K562 (cell line): ENCODE results near the gene EPO. TPM values are rescaled to one million over a fixed set of nuclear protein-coding genes. Genes with fewer than 3 reads are reported as not detected.
A peak's percentile ranks its signal among the peaks of the same experiment; 100 is the strongest.

Experiments used
- ATAC-seq: fragments of 200-7000 bp; cut with Tn5 transposase; 3 replicates; pipeline ENCODE4 v1.9.1; 2020; ENCODE audit warnings: moderate library complexity
- BruUV-seq: library from RNA; stranded (reverse); fragments of 400-500 nt; replicated peaks from 2 replicates; lab custom pipeline; 2021; lab: Mats Ljungman, UMichigan
- CTCF ChIA-PET: fragments of 300-600 bp; formaldehyde crosslinking; extraction: SDS; loops from one replicate; lab custom pipeline; 2021; ENCODE audit warnings: low intra/inter-chr PET ratio; lab: Yijun Ruan, JAX
- POLR2A ChIA-PET: fragments of 300-600, 350-650 bp; sonication (Branson Sonifier 250); formaldehyde crosslinking; extraction: SDS; loops from one replicate; lab custom pipeline; 2021; ENCODE audit warnings: antibody characterized with exemption, inconsistent platforms; lab: Yijun Ruan, JAX
- DNase-seq, 4 experiments: peaks; one replicate each; pipeline versions ENCODE4 v3.0.0 to v3.0.0-alpha.2; 2011 to 2018; ENCODE audit warnings: low spot score in 3 of 4, mixed read lengths in 3 of 4; ENCODE audit errors: extremely low read depth in 1 of 4
- FAIRE-seq: peaks from 2 replicates; lab custom pipeline; 2011; peaks lifted over from hg19 to GRCh38; lab: Jason Lieb, UNC
- H2AFZ ChIP-seq: 2 replicates; pipeline ENCODE4 v1.6.0; 2011; ENCODE audit warnings: low read depth, low read length, control low read depth, inconsistent platforms
- H3K27ac ChIP-seq: fragments of 200-600 bp; 3 replicates; pipeline ENCODE4 v1.8.0; 2011; ENCODE audit warnings: low read depth, mild to moderate bottlenecking, control low read depth, inconsistent platforms, low read length, moderate library complexity, mixed read lengths; ENCODE audit errors: extremely low read depth
- H3K27me3 ChIP-seq, 2 experiments: fragments of 300-600 bp in 1 of 2; 2 replicates in 1 of 2; 3 replicates in 1 of 2; pipeline versions ENCODE4 v1.6.0 to v1.8.0; 2011; ENCODE audit warnings: inconsistent platforms in 2 of 2, low read length in 2 of 2, mild to moderate bottlenecking in 1 of 2, mixed read lengths in 1 of 2, moderate library complexity in 1 of 2; ENCODE audit not compliant: control insufficient read depth in 2 of 2, insufficient read depth in 2 of 2
- H3K36me3 ChIP-seq: fragments of 300-600 bp; 3 replicates; pipeline ENCODE4 v1.8.0; 2011; ENCODE audit warnings: mild to moderate bottlenecking, low read length, inconsistent platforms; ENCODE audit not compliant: control insufficient read depth, insufficient read depth
- H3K4me1 ChIP-seq, 2 experiments: fragments of 200-600 bp in 1 of 2; replicated peaks in 1 of 2; 2 replicates in 1 of 2; 3 replicates in 1 of 2; pipeline versions ENCODE4 v1.5.1 to v1.8.0; 2011; ENCODE audit warnings: inconsistent platforms in 2 of 2, low read length in 2 of 2, mild to moderate bottlenecking in 1 of 2, mixed read lengths in 1 of 2, moderate library complexity in 1 of 2; ENCODE audit not compliant: control insufficient read depth in 2 of 2, insufficient read depth in 2 of 2
- H3K4me2 ChIP-seq: 2 replicates; pipeline ENCODE4 v1.6.1; 2011; ENCODE audit warnings: low read length, control low read depth, inconsistent platforms, mixed read lengths; ENCODE audit not compliant: insufficient read depth
- H3K4me3 ChIP-seq: fragments of 200-600 bp; sonication (generic), shearing (Covaris generic); 2 replicates; pipeline ENCODE4 v1.5.1; 2016; ENCODE audit warnings: control low read depth, inconsistent platforms
- H3K79me2 ChIP-seq: fragments of 200-600 bp; 3 replicates; pipeline ENCODE4 v1.8.0; 2011; ENCODE audit warnings: low read length, inconsistent platforms; ENCODE audit not compliant: control insufficient read depth, insufficient read depth
- H3K9ac ChIP-seq, 2 experiments: 2 replicates each; pipeline versions ENCODE4 v1.6.0 to v1.6.1; 2011; ENCODE audit warnings: low read depth in 2 of 2, low read length in 2 of 2, control low read depth in 1 of 2, inconsistent platforms in 1 of 2, mild to moderate bottlenecking in 1 of 2, mixed read lengths in 1 of 2; ENCODE audit not compliant: insufficient read depth in 1 of 2
- H3K9me1 ChIP-seq: one replicate; pipeline ENCODE4 v1.6.0; 2011; ENCODE audit warnings: inconsistent platforms, mild to moderate bottlenecking, low read length, moderate library complexity; ENCODE audit not compliant: control insufficient read depth, insufficient read depth
- H3K9me3 ChIP-seq: replicated peaks from 2 replicates; pipeline ENCODE4 v1.5.1; 2011; ENCODE audit warnings: low read depth, low read length, inconsistent platforms; ENCODE audit not compliant: control insufficient read depth, insufficient read depth
- H4K20me1 ChIP-seq: replicated peaks from 2 replicates; pipeline ENCODE4 v1.6.1; 2011; ENCODE audit warnings: low read length, inconsistent platforms, mixed read lengths; ENCODE audit not compliant: control insufficient read depth, insufficient read depth
- ATF7 ChIP-seq: fragments of 450-650 bp; IDR thresholded peaks from 2 replicates; pipeline ENCODE4 v1.7.1; 2014; ENCODE audit warnings: mild to moderate bottlenecking, moderate library complexity
- CHD2 ChIP-seq: IDR thresholded peaks from 2 replicates; pipeline ENCODE4 v1.6.1; 2011; ENCODE audit warnings: low read depth, low read length
- ELF1 ChIP-seq: fragments of 200-800 bp; sonication (Bioruptor generic); IDR thresholded peaks from 2 replicates; pipeline ENCODE4 v1.6.1; 2016; ENCODE audit warnings: missing genetic modification characterization, missing compliant biosample characterization
- ETV5 ChIP-seq: sonication (generic); formaldehyde crosslinking; IDR thresholded peaks from 2 replicates; pipeline ENCODE4 v1.4.0; 2020; ENCODE audit warnings: low read depth, mild to moderate bottlenecking, missing genetic modification reagents
- EZH2 ChIP-seq: IDR thresholded peaks from 2 replicates; pipeline ENCODE4 v1.6.1; 2012; ENCODE audit warnings: low read depth, mild to moderate bottlenecking, inconsistent platforms, low read length, borderline replicate concordance
- FOS ChIP-seq: IDR thresholded peaks from 3 replicates; pipeline ENCODE4 v1.6.1; 2011; ENCODE audit not compliant: insufficient read length; ENCODE audit errors: extremely low read depth
- GABPB2 ChIP-seq: fragments of 250-450 bp; sonication (Bioruptor Pico); conservative IDR thresholded peaks from 2 replicates; pipeline ENCODE4 v1.5.1; 2021; ENCODE audit warnings: mild to moderate bottlenecking
- IRF2 ChIP-seq: sonication (generic); formaldehyde crosslinking; IDR thresholded peaks from 2 replicates; pipeline ENCODE4 v1.8.1; 2022; ENCODE audit warnings: mild to moderate bottlenecking, missing genetic modification reagents
- MTA1 ChIP-seq: fragments of 450-650 bp; IDR thresholded peaks from 2 replicates; pipeline ENCODE4 v1.6.1; 2017; ENCODE audit warnings: borderline replicate concordance
- NFYB ChIP-seq: IDR thresholded peaks from 2 replicates; pipeline ENCODE4 v1.6.1; 2011; ENCODE audit warnings: mild to moderate bottlenecking, moderate library complexity; ENCODE audit not compliant: insufficient read length; ENCODE audit errors: extremely low read depth
- PTTG1 ChIP-seq: fragments of 450-650 bp; IDR thresholded peaks from 2 replicates; pipeline ENCODE4 v1.6.1; 2016; ENCODE audit warnings: low read depth, mild to moderate bottlenecking, missing genetic modification characterization, missing compliant biosample characterization
- SIN3A ChIP-seq, 2 experiments: fragments of 150-350 bp in 1 of 2; IDR thresholded peaks; 2 replicates each; pipeline ENCODE4 v1.6.1; 2011 to 2016; ENCODE audit warnings: borderline replicate concordance in 2 of 2, low read depth in 2 of 2, low read length in 2 of 2, mild to moderate bottlenecking in 2 of 2, moderate library complexity in 2 of 2; ENCODE audit not compliant: control insufficient read depth in 1 of 2
- TBP ChIP-seq: optimal IDR thresholded peaks from 2 replicates; pipeline ENCODE3; 2011; ENCODE audit warnings: low read depth, low read length, improper control_type of control experiment
- TFAM ChIP-seq: fragments of 250-450 bp; sonication (Bioruptor Pico); conservative IDR thresholded peaks from 2 replicates; pipeline ENCODE4 v1.5.0; 2021; ENCODE audit warnings: mild to moderate bottlenecking, moderate library complexity
- THRA ChIP-seq: fragments of 450-650 bp; IDR thresholded peaks from 2 replicates; pipeline ENCODE4 v1.6.1; 2017; ENCODE audit warnings: mild to moderate bottlenecking, moderate library complexity
- ZBTB7A ChIP-seq: IDR thresholded peaks from 2 replicates; pipeline ENCODE4 v1.6.1; 2011; ENCODE audit warnings: low read depth, mild to moderate bottlenecking, low read length, moderate library complexity, borderline replicate concordance; ENCODE audit not compliant: control insufficient read depth
- ZEB2 ChIP-seq: fragments of 450-650 bp; IDR thresholded peaks from 2 replicates; pipeline ENCODE4 v1.6.1; 2016
- ZKSCAN3 ChIP-seq: fragments of 250-450 bp; sonication (Bioruptor Pico); IDR thresholded peaks from 2 replicates; pipeline ENCODE4 v1.4.0; 2020
- ZNF668 ChIP-seq: fragments of 250-450 bp; sonication (Bioruptor Pico); IDR thresholded peaks from 2 replicates; pipeline ENCODE4 v1.8.0; 2022; ENCODE audit warnings: mild to moderate bottlenecking, inconsistent platforms
- ZNF740 ChIP-seq, 3 experiments: fragments of 200-800 bp in 1 of 3; sonication (Bioruptor generic) in 1 of 3; sonication (generic) in 1 of 3; formaldehyde crosslinking in 1 of 3; IDR thresholded peaks; 2 replicates each; pipeline versions ENCODE4 v1.6.1 to v1.8.0; 2016 to 2022; ENCODE audit warnings: mild to moderate bottlenecking in 2 of 3, missing compliant biosample characterization in 2 of 3, missing genetic modification characterization in 2 of 3, missing genetic modification reagents in 1 of 3
- WGBS: fragments of 100-300 bp; shearing (Covaris generic); methylation state at CpG from one replicate; pipeline ENCODE4 v1.1.6; 2016; ENCODE audit warnings: low coverage, mixed read lengths; ENCODE audit not compliant: insufficient coverage; ENCODE audit errors: missing lambda C conversion rate; 5-methylcytosine and 5-hydroxymethylcytosine counted together
- in situ Hi-C: fragments of 300-500 bp; cut with MboI; formaldehyde crosslinking; loops from 4 replicates; pipeline ENCODE4 v1.15.0; 2018; ENCODE audit warnings: inconsistent platforms, mixed read lengths
- intact Hi-C: fragments of 100-400 bp; cut with micrococcal nuclease; formaldehyde crosslinking; loops from 2 replicates; pipeline ENCODE4 v1.14.2; 2022
- polyA plus RNA-seq, 8 experiments: library from polyadenylated mRNA; depleted of rRNA in 4 of 8; stranded (reverse) in 5 of 8; unstranded in 3 of 8; fragments of >200 nt; fragmentation: Nextera tagmentation in 2 of 8; fragmentation: Illumina TruSeq in 1 of 8; extraction: Ambion mirVana in 2 of 8; extraction: Trizol in 1 of 8; gene quantifications; 2 replicates each; pipeline versions ENCODE4 v1.2.1 to v1.2.3, GENCODE V29; 2011 to 2014; ENCODE audit warnings: inconsistent platforms in 1 of 8, missing spikeins in 1 of 8
- total RNA-seq, 7 experiments: library from RNA; depleted of rRNA in 6 of 7; stranded (reverse); fragments of >200 nt in 6 of 7; fragmentation: Illumina TruSeq in 2 of 7; extraction: Trizol in 2 of 7; gene quantifications; 2 replicates each; pipeline versions ENCODE4 v1.2.1 to v1.2.3, GENCODE V29; 2011 to 2021; ENCODE audit warnings: low replicate concordance in 1 of 7

EPO gene
- total and polyA plus RNA-seq, 9 of the 15 experiments (the other 6 are each of a cell fraction or from before 2014, with no cell fraction given): 0.06 to 0.41 (median 0.07) TPM; not detected in 6

- H3K4me2 ChIP-seq: peak overlapping the region; percentile 71
- no peaks in the 10 kb centered on the region for H3K9me1 ChIP-seq
- FAIRE-seq: peak; percentile 73
- ChIA-PET CTCF (interaction anchor here (0.6 kb wide), 1 partner anchor 130 kb away, joined by 3 read pairs; no protein-coding TSS in a partner anchor), POLR2A (interaction anchor here (0.5 to 1.9 kb wide), 4 partner anchors 17 to 1256 kb away, joined by 3 to 6 read pairs (median 4); partner anchors contain the start of gene GIGYF1)
- H4K20me1 ChIP-seq: peaks cover 22% of the 10 kb centered on the region; the same call in 1 of the 2 replicates
- H3K4me1 ChIP-seq: peaks cover 4 to 76% of the 10 kb centered on the region in 2 experiments
- in situ Hi-C loops: no loop called here
- no peaks in the 10 kb centered on the region for H3K9me3 ChIP-seq
- 16% methylated on average over 27 of the region's 59 CpGs for WGBS
- DNase-seq: peak; percentile 74 to 91 (median 84)
- H3K79me2 ChIP-seq: peaks cover 46% of the 10 kb centered on the region
- intact Hi-C loops: no loop called here
- peak; percentile 31 for ATAC-seq
- H3K36me3 ChIP-seq: peaks cover 45% of the 10 kb centered on the region; the same call in 2 of the 3 replicates
- peak overlapping the region in 1 of 2 experiments; percentile 94; a peak in 2 of 4 replicates for H3K9ac ChIP-seq
- H3K27me3 ChIP-seq: no peaks in the 10 kb centered on the region
- H3K27ac ChIP-seq: peak overlapping the region; percentile 45; the same call in 1 of the 3 replicates
- H3K4me3 ChIP-seq: peak overlapping the region; percentile 99
- H2AFZ ChIP-seq: no peak overlapping the region; the same call in 1 of the 2 replicates
- no TSS peak for BruUV-seq
- TF ChIP-seq ZKSCAN3 (CRISPR knock-in tag) (no peak), CHD2 (no peak), ETV5 (CRISPR knock-in tag) (peak; percentile 46; the same call in 1 of the 2 replicates), ZNF740 (CRISPR knock-in tag; IDR thresholded peaks at IDR 0.05) (peak; percentile 56; the same call in 1 of the 2 replicates), ZNF740 (tag; IDR thresholded peaks at IDR 0.05) (peak in 1 of 2 experiments; percentile 68; a peak in 1 of 4 replicates), MTA1 (no peak), ATF7 (peak; percentile 45; the same call in 1 of the 2 replicates), ZBTB7A (peak; percentile 70), ZEB2 (no peak), TBP (peak; percentile 55), ZNF668 (CRISPR knock-in tag) (no peak), THRA (no peak), NFYB (peak; percentile 32), EZH2 (no peak), IRF2 (CRISPR knock-in tag) (no peak), ELF1 (peak; percentile 58; the same call in 1 of the 2 replicates), FOS (no peak), TFAM (CRISPR knock-in tag) (no peak), PTTG1 (tag) (no peak), GABPB2 (CRISPR knock-in tag) (no peak), SIN3A (IDR thresholded peaks at IDR 0.05; ENCODE audit: borderline replicate concordance in 2 of 2, control insufficient read depth in 1 of 2, low read depth in 2 of 2, low read length in 2 of 2) (peak; percentile 77 to 85; a peak in 2 of 4 replicates)
Observed at GRCh38 chr7:100675581-100676350, 44.5 kb upstream of the EPO start.
